ENCODE data around the gene MYOCD.

DNA sequence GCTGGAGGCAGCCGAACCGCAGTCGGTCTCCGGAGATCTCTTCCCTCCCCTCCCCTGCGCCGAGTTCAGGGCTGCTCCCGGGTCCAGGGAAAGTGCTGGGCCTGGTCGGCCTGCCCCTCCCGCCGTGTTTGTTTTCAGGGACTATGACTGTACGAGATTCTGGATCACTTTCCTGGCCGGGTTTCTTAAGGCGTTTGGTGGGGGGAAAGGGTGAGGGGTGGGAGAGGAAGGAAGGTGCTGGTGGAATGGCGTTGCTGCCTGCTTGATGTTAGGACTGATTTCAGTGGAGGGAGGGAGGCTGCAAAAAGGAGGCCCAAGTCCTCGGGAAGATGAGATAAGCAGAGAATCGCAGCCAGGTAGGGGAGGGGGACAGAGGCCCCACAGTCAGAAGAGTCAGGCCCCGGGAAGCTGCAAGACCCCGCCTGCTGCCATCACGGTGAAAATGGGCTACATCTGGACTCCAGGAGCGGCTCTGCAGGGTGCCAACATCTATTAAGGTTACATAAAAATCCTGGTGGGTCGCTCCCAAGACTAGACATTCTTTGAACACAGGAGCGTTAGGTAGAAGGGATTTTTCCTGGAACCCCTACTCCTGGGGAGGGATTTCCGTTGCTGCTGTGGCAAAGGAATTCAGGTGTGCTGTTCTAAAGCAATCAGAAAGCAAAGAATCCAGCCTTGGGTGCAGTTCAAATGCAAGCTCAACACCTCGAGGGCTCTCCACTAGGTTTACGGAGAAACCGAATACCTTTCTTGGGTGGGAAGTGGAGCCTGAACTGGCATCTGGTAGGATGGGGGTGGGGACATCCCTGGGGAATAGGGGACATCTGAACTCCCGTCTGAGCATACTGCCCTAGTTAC lies 124.8 kb downstream of the MYOCD start:
- TF ChIP-seq KLF10 (tag by site-specific recombination; IDR thresholded peaks at IDR 0.05) = no peak
- TF ChIP-seq REST (tag by site-specific recombination; IDR thresholded peaks at IDR 0.05) = no peak
- TF ChIP-seq YY1 (tag by site-specific recombination; IDR thresholded peaks at IDR 0.05) = no peak
- TF ChIP-seq, protein P1, sequence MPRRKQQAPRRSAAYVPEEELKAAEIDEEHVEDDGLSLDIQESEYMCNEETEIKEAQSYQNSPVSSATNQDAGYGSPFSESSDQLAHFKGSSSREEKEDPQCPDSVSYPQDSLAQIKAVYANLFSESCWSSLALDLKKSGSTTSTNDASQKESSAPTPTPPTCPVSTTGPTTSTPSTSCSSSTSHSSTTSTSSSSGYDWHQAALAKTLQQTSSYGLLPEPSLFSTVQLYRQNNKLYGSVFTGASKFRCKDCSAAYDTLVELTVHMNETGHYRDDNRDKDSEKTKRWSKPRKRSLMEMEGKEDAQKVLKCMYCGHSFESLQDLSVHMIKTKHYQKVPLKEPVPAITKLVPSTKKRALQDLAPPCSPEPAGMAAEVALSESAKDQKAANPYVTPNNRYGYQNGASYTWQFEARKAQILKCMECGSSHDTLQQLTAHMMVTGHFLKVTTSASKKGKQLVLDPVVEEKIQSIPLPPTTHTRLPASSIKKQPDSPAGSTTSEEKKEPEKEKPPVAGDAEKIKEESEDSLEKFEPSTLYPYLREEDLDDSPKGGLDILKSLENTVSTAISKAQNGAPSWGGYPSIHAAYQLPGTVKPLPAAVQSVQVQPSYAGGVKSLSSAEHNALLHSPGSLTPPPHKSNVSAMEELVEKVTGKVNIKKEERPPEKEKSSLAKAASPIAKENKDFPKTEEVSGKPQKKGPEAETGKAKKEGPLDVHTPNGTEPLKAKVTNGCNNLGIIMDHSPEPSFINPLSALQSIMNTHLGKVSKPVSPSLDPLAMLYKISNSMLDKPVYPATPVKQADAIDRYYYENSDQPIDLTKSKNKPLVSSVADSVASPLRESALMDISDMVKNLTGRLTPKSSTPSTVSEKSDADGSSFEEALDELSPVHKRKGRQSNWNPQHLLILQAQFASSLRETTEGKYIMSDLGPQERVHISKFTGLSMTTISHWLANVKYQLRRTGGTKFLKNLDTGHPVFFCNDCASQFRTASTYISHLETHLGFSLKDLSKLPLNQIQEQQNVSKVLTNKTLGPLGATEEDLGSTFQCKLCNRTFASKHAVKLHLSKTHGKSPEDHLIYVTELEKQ (tag by site-specific recombination; IDR thresholded peaks at IDR 0.05; ENCODE audit: borderline replicate concordance) = no peak
- no peak for TF ChIP-seq ZNF747 (tag by site-specific recombination; IDR thresholded peaks at IDR 0.05)
- TF ChIP-seq CTCF (tag by site-specific recombination; IDR thresholded peaks at IDR 0.05) = no peak
- no peak for TF ChIP-seq ZBTB1 (tag by site-specific recombination; IDR thresholded peaks at IDR 0.05)
- no peak for TF ChIP-seq PRDM4 (tag by site-specific recombination; IDR thresholded peaks at IDR 0.05)
